AG08396 (cell line): ENCODE measurements around the gene SNX15.

Source experiments
- DNase-seq: peaks from one replicate; pipeline ENCODE4 v3.0.0; 2012; ENCODE audit warnings: low spot score, mixed read lengths

Gene SNX15

DNA sequence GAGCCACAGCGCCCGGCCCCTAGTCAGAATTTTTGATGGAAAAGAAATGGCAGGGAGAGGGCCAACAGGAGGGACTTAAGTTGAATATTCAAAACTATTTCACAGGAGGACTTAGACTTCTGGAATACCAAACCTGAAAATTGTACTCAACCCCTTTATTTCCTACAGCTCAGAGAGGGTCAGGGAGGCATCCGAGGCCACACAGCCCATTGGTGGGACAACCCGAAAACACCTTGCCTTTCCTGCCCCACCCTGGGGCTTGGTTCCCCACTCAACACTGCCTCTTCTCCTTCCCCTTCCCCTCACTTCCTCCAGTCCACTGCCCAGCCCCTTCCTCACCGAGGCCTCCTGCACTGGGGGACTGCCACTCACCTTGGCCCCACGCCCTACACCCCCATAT is 29.8 kb downstream of the SNX15 start:
- no peak for DNase-seq

DNA sequence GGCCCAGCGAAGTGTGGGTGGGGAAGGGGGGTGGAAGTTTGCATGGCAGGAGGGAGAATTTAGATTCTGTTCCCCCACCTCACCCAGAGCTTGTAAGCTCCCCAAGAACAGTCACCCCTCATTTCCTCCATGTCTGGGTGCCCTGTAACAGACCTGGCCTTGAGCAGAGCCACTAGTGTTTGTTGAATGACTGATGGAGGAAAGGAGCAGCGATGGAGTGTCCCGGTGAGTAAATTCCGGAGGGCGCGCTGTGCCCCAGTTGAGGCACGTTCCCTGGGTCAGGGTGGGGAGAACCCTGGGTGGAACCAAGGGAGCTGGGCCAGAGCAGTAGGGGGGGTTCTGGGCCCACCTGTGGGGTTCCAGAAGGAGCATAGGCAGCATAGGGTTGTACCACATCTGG is 30.3 kb downstream of the SNX15 start:
- no peak for DNase-seq

DNA sequence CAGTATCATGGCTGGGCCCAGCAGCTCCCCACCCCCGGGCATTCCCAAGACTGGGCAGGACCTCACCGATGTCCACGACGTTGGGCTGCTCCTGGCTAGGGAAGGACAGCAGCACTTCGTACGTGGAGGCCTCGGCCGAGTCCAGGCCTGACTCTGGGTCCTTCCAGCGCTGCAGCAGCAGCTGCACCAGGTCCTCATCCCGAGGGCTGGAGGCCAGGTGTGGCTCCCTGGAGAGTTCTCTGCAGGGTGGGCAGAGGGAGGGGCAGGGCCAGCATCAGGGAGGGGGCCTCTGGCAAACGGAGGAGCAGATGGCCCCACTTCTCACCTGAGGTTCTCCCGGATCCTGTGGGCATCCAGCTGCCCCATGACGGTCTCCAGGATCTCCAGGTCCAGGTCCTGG is 30.8 kb downstream of the SNX15 start:
- no peak for DNase-seq

DNA sequence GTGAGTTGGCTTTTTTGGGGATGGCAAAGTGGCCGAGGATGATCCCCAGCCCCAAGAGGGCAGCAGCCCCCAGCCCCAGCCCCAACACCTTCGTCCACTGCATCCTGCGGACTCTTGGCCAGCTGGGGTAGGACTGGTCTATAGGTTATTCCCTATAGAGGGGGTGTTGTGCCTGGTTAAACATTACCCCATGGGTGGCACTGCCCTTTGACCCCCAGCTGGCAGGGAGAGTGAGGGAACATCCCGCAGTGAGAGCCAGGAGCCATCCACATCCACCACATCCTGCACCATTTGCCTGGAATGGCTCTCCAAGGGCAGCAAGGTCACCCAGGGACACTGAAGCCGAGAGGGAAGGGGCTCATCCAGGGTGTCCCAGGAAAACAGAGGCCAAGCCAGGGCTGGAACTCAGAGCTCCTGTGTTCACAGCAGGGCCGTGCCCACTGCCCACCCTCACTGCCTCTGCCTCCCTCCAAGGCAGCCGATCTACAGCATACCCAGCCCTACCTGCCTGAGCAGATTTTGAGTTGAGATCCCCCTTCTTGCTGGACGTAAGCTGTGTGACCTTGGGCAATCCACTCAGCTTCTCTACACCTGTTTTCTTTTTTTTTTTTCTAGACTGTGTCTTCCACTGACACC is 31.3 kb downstream of the SNX15 start, which contains the start of gene NAALADL1:
Gene NAALADL1, minus strand, starts transcription at position 135 of the 636 bp plus-strand sequence. Its CDS starts 32 bp downstream, at position 103.
- no peak for DNase-seq

DNA sequence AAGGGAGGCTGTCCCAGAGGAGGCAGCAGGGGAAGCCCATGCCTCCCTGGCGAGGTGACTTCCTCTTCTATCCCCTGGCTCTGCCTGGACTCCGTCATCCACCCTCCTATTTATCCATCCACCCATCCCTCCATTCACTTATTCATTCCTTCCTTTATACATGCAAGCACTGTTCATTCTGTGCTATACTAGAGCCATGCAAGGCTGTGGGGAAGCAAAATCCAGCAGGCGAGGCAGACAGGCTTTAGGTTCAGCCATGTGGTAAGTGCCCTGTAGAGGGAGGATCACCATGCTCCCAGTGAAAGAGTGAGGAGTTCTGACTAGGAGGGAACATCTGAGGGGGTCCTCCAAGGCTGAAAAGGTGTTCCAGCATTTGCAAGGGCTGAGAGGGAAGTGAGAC is 32.3 kb downstream of the SNX15 start:
- no peak for DNase-seq

DNA sequence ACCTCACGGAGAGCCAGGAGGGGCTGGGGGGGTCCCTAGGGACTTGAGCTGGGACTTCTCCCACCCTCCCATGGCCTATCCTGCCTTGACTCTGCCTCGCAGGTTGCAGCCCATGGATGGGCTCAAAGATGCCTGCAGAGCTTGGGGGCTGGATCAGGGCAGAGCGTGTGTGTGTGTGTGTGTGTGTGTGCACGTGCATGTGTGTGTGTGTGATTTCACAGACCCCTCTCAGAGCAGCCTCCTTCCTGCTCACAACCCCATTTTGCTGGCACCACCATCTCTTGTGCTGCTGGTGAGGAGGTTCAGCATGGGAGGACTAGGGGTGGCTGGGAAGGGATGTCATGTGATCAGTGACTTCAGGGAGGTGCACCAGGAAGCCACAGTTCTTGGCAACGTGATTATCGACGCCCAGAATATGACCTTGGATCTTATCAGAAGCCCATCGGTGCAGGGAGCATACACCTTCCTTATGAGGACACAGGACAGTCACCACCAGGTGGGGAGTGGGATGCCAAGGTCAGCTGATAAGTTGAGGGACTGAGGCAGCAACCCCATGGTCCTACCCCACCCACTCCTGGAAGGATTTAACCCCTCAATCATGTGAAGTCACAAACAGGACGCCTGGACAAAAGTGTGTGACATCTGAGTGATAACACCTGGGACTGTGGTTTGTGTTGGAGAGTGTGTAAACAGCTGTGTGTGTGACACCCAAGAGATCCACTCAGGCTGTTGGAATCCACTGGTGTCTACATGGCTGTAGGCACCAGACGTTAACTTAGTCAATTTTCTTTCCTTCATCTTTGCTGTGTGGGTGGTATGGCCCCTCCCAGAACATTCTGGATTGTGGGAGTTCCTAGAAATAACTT is 33.0 kb downstream of the SNX15 start:
- DNase-seq, result no peak

DNA sequence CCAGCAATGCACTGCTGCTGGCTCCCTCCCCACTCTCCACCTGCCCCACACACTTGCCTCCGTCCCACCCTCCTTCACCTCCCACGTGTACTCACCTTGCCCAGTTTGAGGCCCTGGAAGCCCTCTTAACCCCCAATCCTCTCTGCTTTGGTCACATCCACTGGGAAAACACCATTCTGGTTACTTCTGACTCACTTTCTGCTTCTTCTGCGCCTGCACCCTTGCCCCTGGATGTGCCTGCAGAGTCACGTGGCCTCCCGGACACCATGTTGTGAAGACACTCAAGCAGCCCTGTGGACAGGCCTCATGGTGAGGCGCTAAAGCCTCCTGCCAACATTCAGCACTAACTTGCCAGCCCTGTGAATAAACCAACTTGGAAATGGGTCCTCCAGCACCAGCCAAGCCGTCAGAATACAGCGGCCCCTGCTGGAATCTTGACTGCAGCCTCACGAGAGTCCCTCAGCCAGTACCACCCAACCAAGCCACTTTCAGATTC is 33.7 kb downstream of the SNX15 start:
- no peak for DNase-seq

DNA sequence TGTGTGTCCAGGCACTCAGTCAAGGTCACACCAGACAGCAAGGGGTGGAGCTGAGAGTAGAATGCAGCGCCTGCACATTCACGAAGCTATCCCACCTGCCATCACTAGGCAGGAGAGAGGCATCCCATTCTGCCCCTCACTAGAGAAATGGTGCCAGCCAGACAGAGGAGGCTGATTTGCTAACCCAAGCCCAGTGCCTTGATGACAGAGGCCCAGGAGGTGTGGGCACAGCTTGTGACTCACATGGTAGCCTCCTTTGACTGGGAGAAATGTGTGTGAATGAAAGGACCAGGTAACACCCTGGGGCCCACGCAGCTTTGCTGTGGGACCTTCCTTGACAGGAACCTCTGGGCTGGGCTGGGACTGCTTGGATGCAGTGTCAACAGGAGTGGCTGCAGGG is 36.3 kb downstream of the SNX15 start:
- no peak for DNase-seq

DNA sequence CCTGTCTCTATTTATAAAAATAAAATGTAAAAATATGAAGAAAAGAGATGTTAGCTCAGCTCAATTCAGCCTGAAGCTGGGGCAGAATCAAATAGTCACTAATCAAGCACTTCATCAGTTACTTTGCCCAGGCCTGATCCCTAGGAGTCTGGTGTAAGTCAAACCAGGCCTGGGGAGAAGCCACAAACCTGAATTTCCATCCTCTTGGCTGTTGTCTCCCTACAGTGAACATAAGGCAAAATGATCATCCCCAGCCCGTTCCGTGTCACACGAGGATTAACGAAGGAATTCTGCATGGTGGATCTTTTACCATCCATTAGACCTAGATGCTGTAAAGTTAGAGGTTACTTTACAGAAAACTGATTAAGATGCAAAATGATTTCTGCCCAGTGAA is 37.6 kb downstream of the SNX15 start:
- no peak for DNase-seq

DNA sequence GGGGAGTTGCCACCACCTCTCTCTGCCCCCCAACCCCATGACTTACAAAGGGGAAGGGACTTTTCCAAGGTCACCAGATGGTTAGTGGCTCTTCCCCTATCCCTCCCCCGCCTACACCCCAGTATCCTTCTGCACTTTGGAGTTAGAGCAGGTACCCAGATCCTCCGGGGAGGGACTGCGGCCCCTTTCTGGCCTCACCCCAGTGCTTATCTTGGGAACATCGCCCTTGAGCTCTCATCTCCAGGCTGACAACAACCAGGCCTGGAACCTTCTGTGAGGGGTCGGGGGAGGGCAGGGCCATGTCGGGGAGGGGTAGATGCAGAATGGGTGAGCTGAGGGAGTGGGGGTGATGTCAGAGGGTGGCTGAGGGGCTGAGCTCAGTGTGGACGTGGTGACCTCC is 38.6 kb downstream of the SNX15 start:
- DNase-seq, result no peak

DNA sequence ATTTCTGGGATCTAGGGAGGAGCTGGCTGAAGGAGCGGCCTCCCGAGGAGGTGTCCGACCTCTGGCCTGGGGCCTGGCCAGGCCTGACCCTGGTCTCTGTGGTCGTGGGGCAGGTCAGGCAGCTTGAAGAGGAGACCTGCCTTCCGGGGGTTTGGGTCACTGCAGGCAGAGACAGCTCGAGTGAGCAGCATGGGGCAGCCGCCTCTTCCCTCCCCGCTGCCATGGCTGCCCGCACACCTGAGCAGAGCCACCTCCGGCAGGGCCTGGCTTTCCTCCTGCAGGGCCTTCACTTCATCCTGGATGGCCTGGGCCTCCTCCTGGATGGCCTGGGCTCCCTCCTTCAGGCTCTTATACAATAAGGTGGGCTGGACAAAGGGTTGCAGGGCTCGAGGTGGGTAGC is 39.1 kb downstream of the SNX15 start:
- no peak for DNase-seq

DNA sequence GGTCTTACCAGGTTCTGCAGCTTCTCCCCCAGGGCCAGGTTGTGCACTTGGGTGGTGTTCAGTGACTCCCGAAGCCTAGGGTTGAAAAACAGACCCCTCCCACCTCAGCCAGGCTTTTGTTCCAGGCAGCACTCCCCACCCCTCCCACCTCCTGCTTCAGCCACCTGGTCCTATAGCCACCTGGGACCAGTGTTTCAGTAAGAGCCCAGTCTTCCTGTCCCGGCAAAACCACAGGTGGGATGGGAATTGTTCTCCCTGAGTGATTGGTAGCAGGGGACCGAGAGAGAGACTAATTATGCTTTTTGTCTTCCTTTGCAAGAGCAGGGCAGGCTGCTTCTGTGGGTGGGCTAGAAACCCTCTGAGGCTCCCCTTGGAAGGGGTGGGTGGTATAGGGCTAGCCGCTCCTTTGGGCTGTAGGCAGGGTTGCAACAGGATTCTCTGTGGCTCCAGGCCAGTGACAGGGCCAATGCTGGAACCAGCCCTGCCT is 39.6 kb downstream of the SNX15 start:
- no peak for DNase-seq

DNA sequence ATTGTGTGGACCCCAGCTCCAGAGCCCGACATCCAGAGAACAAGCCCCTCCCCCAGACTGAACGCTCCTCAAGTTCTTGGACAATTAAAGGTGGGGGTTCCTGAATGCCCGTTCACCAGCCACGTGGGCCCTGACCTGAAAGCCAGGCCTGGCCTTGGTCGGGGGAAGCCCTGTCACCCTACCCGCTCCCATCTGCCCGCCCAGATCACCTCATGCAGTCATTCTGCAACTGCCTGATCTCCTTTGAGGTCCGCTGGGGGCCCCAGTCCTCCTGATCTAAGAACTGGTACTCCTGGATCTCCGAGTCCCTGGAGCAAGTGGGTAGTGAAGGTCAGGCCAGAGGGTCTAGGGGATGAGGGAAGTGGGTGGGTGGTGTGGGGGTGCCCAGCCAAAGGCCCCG is 40.2 kb downstream of the SNX15 start:
- no peak for DNase-seq

DNA sequence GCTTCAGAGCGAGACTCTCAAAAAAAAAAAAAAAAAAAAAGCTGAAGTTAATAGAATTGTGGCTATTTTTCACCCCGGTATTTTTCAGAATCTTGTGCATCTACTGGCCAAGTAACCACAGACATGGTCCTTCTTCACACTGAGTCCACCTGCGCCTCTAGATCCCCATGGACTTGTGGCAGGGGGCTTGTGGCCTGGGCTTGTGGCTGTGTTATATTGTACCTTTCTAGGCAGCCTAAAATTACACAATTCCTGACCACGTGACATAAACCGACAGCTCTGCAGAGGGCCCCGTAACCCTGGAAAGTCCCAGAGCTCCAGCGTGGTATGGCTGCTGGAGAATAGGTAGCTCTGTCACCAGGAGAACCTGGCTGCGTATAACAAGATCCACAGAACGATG is 42.0 kb downstream of the SNX15 start:
- no peak for DNase-seq

DNA sequence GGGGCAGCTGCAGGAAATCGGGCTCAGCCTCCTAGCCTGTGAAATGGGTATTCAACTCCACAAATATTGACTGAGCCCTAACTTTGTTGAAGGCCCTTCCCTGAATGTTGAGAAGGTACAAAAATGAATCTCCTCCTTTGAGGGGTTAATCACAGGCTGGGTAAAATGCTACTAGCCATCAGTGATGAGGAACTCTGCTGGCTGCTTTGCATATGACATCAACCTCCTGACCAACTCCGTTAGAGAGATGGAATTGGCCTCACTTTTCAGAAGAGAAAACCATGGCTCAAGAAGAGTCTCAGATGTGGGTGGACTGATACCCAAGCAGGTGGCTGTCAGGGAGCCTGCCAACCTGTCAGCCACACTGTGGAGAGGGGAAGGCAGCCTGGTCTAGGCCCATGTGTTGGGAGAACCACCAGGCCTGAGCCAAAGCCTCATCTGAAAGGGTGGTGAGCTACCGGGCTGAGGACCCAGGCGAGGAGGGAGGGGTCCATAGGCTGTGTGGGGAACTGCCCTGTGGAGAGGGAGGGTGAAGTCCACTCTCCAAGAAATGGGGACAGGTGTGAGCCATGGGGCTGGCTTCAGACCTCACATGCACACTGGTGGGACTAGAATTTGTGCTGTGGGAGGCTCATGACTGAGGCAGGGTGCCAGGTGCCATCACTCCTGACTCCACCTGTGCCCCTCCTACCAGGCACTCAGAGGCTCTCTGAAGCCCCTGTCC is 44.8 kb downstream of the SNX15 start:
- DNase-seq, result no peak

DNA sequence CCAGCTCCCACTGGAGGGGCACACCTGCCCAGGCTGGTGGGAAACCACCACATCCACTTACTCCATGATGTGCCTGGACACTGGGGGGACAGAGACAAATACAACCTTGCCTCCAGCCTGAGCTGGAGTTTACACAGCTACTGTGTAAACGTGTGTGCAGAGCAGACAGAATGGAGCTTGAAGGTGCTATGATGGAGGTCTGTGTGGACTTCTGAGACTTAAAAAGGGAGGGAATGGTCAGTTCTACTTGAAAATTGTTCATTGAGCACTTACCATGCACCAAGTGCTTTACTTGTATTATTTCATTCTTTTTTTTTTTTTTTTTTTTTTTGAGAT is 45.4 kb downstream of the SNX15 start:
- no peak for DNase-seq

DNA sequence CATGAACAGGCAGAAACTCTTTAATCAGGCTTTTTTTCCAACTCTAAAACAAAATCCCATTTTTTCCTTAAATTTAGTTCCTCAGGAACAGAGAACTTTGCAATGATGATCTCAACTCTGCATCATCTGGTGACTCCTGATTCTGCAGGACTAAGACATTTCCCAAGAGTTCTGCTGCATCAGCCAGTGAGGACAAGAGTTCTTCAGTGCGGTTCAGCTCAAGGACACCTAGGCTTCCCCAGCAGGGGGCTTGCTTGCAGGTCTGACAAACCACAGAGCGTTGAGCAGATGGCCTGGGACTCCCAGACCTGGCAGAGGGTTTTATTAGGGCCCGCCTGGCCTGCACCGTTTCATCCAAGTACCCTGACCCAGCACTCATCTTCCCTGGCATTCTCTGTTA is 50.2 kb downstream of the SNX15 start:
- no peak for DNase-seq

DNA sequence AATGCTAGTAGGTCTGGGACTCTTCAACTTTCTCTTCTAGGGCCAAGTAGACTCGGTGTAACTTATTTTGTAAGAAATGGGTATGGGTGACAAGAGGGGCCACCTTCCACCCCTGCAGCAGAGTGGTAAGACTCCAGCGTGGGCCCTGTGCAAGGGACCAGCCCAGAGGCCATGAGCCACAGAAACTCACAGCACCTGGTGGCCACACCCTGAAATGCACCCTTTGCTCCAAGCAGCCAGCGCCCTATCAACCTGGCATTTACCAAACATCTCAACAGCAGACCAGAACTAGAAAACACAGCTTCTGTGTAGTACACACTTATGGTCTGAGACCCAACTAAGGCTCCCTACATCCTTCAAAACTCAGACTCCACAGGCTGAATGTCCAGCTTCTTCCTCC is 50.9 kb downstream of the SNX15 start:
- peak; percentile 43 for DNase-seq

DNA sequence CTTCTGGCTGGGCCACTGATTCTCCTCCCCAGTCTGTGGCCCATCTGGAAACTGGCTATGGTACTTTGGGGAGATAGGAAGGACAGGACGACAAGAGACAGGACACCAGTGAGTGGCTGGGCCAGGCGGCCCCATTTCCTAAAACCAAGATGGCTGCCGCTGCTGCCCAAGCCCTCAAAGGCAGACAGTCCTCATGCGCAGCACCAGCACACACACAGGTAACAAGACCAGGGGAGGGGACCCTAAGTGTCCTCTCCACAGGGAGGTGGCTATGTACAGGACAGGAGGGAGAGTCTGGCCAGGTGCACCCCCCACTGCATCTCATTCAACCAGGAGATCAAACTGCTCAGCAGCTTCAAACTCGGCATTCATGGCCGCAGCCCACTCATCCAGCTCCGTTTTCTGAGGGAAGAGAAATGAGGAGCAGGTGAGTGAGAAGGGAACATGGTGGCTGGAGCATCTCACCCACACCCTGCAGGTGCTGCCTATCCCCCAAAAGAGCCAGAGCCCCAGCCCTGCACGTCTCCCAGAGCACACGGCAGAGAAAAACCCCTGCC is 51.6 kb downstream of the SNX15 start:
- DNase-seq, result no peak

DNA sequence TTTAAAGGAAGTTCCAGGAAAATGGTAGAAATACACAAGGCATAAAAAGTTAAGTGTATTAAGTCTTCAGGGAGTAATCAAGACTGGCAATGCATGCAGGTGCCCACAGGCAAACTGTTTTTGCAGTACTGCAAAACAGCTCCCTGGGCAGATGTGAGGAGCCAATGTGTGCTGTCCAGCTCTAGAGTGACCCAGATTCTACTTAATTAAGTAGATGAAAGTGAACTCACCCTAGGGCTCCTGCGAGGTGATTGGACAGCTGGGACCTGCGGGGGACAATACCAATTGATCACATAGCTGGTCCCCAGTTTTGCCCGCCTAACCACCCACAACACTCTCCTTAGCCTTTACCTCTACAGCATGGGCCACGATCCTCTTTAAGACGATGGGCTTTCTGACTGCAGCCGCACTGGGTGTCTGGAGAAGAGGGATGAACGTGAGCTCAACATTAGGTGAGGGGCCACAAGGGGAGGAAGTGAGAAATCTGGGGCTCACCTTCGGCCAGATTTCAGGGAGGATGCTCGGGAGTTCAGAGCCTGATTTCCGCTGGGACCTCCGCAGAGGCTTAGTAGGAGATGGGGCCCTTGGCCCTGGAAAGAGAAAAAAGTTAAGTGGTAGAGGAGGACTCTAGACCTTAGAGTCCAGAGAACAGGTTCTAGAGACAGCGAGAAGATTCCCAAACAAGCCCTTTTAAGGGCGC is 56.0 kb downstream of the SNX15 start:
- DNase-seq, result no peak

DNA sequence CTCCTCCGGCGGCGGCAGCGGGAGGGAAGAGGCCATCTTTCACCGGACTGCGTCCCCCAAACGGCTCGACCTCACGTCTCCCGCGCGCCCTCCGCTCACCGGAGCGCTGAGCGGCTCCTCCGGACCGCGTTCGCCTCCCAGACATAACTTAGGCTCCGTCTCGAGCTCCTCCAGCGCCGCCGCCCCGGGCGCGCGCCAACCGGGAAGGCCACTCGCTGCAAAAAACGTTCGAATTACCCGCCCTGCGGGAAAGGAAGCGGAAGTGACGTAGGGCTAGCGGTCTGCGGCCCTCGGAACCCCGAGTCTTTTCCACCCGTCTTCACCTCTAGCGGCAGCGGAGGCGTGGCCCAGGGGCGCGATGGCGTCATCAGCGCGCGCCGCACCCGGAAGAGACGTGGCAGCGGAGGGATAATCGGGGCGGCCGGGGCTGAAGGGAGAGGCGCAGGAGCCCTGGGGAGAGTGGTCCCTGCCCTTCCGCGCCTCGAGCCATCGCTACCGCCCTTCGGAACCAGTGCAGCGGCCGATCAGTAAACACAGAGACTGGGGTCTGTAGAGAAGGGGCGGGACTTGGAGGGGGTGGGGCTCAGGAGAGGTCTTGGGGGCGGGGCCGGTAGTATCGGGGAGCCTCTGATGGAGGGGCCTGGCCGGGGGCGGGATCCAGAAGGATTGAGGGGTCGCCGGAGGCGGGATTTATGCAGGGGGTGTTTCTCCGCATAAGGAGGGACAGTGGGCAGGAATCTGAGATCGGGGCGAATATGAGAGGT is 56.8 kb downstream of the SNX15 start, which contains the start of the genes CDCA5 and ZFPL1:
Gene CDCA5, minus strand, starts transcription at position 207 of the 764 bp plus-strand sequence. Its CDS starts 62 bp downstream, at position 145.
Gene ZFPL1, plus strand, starts transcription at position 389 of the 764 bp plus-strand sequence. CDS start 477 bp downstream, outside the sequence.
- peak; percentile 99 for DNase-seq
